Small intestine (tissue), 7 donors: ENCODE data around the gene RAB40C. TPM values are rescaled to one million over a fixed set of nuclear protein-coding genes. Genes with fewer than 3 reads are reported as not detected.
A peak's percentile ranks its signal among the peaks of the same experiment; 100 is the strongest.

Experiments used
- DNase-seq, 2 donors: peaks; one replicate each; pipeline versions ENCODE4 v3.0.0 to v3.0.0-alpha.2; 2013
- FAIRE-seq: peaks from 2 replicates; lab custom pipeline; 2012; peaks lifted over from hg19 to GRCh38; lab: Jason Lieb, UNC
- H3K27ac ChIP-seq, 3 donors: one replicate each; pipeline ENCODE4 v1.5.1; 2013; ENCODE audit warnings: low read length in 2 of 3, mild to moderate bottlenecking in 2 of 3, control low read depth in 1 of 3, inconsistent platforms in 1 of 3, low read depth in 1 of 3, moderate library complexity in 1 of 3
- H3K27me3 ChIP-seq, 3 donors: one replicate each; pipeline ENCODE4 v1.6.1; 2013; ENCODE audit warnings: low read length in 3 of 3, inconsistent platforms in 1 of 3; ENCODE audit not compliant: control insufficient read depth in 3 of 3, insufficient read depth in 3 of 3
- H3K36me3 ChIP-seq, 3 donors: one replicate each; pipeline ENCODE4 v1.6.1; 2013; ENCODE audit warnings: low read length in 3 of 3, inconsistent platforms in 1 of 3, low read depth in 1 of 3, mild to moderate bottlenecking in 1 of 3, moderate library complexity in 1 of 3; ENCODE audit not compliant: control insufficient read depth in 3 of 3, insufficient read depth in 2 of 3
- H3K4me1 ChIP-seq, 3 donors: one replicate each; pipeline ENCODE4 v1.6.1; 2013; ENCODE audit warnings: low read length in 2 of 3, inconsistent platforms in 1 of 3, low read depth in 1 of 3, mild to moderate bottlenecking in 1 of 3, moderate library complexity in 1 of 3; ENCODE audit not compliant: control insufficient read depth in 3 of 3, insufficient read depth in 2 of 3
- H3K4me3 ChIP-seq, 3 donors: one replicate each; pipeline ENCODE4 v1.5.1; 2013; ENCODE audit warnings: low read length in 3 of 3, control low read depth in 1 of 3, inconsistent platforms in 1 of 3, low read depth in 1 of 3, mild to moderate bottlenecking in 1 of 3, moderate library complexity in 1 of 3
- H3K9me3 ChIP-seq, 2 donors: one replicate each; pipeline ENCODE4 v1.6.1; 2013; ENCODE audit warnings: low read depth in 1 of 2, low read length in 1 of 2; ENCODE audit not compliant: control insufficient read depth in 2 of 2, insufficient read depth in 1 of 2
- WGBS, 3 donors: extraction: QIAGEN DNeasy Blood & Tissue Kit; methylation state at CpG; one replicate each; pipeline ENCODE4 v1.1.7; 2013; 5-methylcytosine and 5-hydroxymethylcytosine counted together
- polyA plus RNA-seq, 4 donors: library from polyadenylated mRNA; stranded (reverse) in 3 of 4; unstranded in 1 of 4; fragments of 200-250 nt in 3 of 4; fragments of 120-200 nt in 1 of 4; gene quantifications; one replicate each; pipeline versions ENCODE4 v1.2.1 to v1.2.3, GENCODE V29; 2013
- donor health status: healthy with polysubstance abuse.
- donor health status: control.
- donor health status: control.
- donor health status: Bipolar disorder and iron deficiency.
- donor health status: healthy.

RAB40C gene
- polyA plus RNA-seq, 4 donors, result 28.9 to 49.0 (median 34.6) TPM

DNA sequence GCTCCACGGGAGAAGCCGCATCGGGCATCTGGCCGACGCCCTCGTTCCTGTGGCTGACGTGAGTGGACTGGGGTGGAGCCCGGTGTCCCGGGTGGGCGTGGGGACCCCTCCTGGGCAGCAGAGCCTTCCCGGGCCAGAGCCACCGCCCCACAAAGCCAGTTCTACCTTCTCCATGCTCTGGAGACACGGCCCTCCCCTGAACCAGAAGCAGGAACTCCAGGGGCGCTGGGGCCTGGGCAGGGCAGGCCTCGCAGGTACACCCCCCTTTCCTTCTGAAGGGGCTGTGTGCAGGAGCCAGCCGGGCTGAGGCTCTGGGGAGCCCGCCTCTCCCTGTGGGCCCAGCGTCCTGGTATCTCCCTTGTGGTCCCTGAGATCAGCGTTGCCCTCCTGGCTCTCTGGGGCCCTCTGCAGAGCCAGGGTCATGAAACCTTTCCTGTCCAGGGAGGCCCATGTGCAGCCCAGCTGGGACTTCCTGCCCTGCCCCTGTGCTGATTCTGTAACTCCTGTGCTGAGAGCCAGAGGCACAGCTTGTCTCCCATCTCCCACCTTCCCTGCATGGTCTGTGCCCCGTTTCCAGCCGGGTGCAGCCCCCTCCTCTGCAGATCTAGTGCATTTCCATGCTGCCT is 13.6 kb upstream of the RAB40C start:
- no peak for DNase-seq
- no peaks in the 10 kb centered on the region for H3K9me3 ChIP-seq
- H3K4me3 ChIP-seq, result no peak overlapping the region
- no peaks in the 10 kb centered on the region for H3K27me3 ChIP-seq
- 81 to 86% (median 85%) methylated on average over 20 to 21 of the region's 21 CpGs for WGBS, 3 donors
- no peak overlapping the region for H3K27ac ChIP-seq
- H3K36me3 ChIP-seq, result peaks cover 0 to 78% (median 0%) of the 10 kb centered on the region in 3 donors
- no peaks in the 10 kb centered on the region for H3K4me1 ChIP-seq
- no peak for FAIRE-seq

DNA sequence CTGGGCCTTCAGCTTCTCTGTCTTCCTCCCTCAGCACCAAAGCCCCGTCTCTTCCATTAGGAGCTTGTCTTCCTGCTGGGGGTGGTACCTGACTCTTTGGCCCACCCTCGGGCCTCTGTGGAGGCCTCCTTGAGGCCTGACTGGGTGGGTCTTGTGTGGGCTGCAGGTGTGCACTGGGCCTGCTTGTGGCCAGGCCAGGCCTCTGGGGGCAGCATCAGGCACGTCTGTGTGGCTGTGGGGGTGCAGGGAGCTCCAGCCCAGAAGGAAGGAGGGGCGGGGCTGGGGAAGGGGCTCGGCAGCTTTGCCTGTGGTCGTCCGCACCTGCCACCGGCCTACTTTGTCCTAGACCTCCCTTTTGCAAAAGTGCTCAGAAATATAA is 13.1 kb upstream of the RAB40C start:
- Histone ChIP-seq H3K27me3 (no peaks in the 10 kb centered on the region), H3K4me1 (no peaks in the 10 kb centered on the region), H3K27ac (no peak overlapping the region), H3K4me3 (no peak overlapping the region), H3K9me3 (no peaks in the 10 kb centered on the region), H3K36me3 (peaks cover 0 to 77% (median 0%) of the 10 kb centered on the region in 3 donors)
- DNase-seq, result no peak
- FAIRE-seq, result no peak
- 51 to 71% (median 63%) methylated on average over 8 of the region's 8 CpGs for WGBS, 3 donors

DNA sequence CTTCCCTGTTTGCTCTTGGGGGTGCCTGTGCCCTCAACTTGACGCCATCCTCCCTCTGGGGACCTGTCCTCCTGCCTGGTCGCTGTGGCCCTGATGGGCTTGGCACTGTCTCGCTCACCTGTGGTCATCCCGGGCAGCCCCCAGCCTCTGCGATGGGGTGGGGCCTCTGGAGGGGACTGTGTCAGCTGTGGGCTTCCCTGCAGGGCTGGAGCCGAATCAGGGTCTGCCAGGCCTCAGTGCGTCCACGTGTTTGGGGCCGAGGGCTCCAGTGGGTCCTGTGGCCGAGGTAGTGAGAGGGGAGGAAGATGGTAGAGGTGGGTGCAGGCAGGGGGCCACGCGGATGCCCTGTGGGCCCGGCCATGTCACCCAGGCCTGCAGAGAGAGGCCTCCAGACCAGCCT is 12.1 kb upstream of the RAB40C start:
- Histone ChIP-seq H3K4me1 (no peaks in the 10 kb centered on the region), H3K27me3 (no peaks in the 10 kb centered on the region), H3K27ac (no peak overlapping the region), H3K36me3 (peaks cover 0 to 76% (median 0%) of the 10 kb centered on the region in 3 donors), H3K4me3 (no peak overlapping the region), H3K9me3 (no peaks in the 10 kb centered on the region)
- no peak for FAIRE-seq
- DNase-seq, result no peak
- WGBS, 3 donors, result 94 to 96% (median 95%) methylated on average over 10 to 13 of the region's 13 CpGs

DNA sequence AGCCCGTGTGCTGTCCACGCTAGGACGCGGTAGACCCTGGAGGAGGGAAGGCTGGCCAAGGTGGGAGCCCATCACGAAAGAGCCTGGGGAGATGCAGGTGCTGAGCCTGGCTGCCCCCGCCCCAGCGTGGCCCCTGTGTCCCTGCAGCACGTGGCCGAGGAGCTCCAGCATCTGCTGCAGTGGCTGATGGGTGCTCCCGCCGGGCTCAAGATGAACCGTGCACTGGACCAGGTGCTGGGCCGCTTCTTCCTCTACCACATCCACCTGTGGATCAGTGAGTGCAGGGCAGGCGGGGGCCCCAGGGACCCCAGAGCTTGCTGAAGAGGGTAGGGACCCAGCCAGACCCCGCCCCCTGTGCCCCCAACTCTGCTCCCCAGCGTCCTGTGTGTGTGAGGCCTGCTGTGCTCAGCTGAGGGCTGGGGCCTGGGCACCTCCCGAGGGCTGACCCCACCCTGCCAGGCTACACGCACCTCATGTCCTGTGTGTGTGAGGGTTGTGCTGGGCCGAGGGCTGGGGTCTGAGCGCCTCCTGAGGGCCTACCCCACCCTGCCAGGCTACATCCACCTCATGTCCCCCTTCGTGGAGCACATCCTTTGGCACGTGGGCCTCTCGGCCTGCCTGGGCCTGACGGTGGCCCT is 11.5 kb upstream of the RAB40C start:
- H3K4me1 ChIP-seq, result no peaks in the 10 kb centered on the region
- DNase-seq, result no peak
- peaks cover 0 to 77% (median 0%) of the 10 kb centered on the region in 3 donors for H3K36me3 ChIP-seq
- H3K27ac ChIP-seq, result no peak overlapping the region
- H3K4me3 ChIP-seq, result no peak overlapping the region
- no peaks in the 10 kb centered on the region for H3K9me3 ChIP-seq
- no peak for FAIRE-seq
- WGBS, 3 donors, result 78 to 82% (median 82%) methylated on average over 21 to 24 of the region's 24 CpGs
- H3K27me3 ChIP-seq, result no peaks in the 10 kb centered on the region

DNA sequence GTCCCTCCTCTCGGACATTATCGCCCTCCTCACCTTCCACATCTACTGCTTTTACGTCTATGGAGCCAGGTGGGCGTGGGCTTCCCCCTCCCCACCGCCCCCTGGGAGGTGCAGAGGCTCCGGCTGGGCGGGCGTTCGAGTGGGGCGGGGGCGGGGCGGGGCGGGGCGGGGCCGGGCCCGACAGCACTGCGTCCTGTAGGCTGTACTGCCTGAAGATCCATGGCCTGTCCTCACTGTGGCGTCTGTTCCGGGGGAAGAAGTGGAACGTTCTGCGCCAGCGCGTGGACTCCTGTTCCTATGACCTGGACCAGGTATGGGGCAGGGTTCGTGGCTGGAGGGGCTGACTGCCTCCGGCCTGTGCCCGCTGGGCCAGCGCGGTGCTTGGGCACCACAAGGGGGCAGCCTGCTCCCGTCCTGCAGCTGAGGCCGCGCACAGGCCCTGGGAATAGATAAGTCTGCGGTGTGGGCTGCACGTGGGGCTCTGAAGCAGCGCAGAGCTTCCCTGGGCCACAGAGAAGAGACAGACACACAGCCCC is 10.9 kb upstream of the RAB40C start:
- no peak overlapping the region for H3K4me3 ChIP-seq
- no peaks in the 10 kb centered on the region for H3K9me3 ChIP-seq
- FAIRE-seq (no peak), DNase-seq (peak; percentile 83 to 87)
- H3K4me1 ChIP-seq, result no peaks in the 10 kb centered on the region
- H3K27ac ChIP-seq, result no peak overlapping the region
- peaks cover 0 to 74% (median 0%) of the 10 kb centered on the region in 3 donors for H3K36me3 ChIP-seq
- WGBS, 3 donors, result 9 to 14% (median 11%) methylated on average over 29 to 34 of the region's 34 CpGs
- no peaks in the 10 kb centered on the region for H3K27me3 ChIP-seq

DNA sequence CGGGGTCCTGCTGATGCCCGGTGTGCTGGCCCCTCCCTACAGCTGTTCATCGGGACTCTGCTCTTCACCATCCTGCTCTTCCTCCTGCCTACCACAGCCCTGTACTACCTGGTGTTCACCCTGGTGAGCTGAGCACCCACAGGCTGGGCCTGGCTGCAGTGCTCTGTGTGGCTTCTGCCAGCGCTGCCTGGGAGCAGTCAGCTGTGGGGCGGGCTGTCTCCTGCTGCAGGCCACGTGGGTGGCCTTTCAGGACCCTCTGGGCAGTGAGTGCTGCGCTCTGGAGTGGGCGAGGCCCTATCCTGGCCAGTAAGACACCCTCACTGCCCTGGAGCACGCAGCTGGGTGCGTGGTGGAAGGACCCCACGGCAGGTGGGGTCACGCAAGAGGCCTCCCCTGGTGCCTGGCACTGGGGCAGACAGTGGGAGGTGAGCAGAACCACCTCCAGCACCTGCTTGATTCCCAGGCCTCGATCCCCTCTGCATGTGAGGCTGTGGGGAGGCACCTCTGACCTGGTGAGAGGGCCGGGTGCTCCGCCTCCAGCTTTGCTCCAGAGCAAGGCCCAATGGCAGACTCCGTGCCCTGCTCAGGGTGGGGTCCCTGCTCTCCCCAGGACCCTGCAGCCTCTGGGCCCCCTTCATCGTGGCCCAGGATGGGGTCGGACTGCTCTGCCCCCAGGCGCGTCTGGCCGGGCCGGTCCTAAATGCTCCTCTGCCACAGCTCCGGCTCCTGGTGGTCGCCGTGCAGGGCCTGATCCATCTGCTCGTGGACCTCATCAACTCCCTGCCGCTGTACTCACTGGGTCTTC is 9.5 kb upstream of the RAB40C start:
- Histone ChIP-seq H3K9me3 (no peaks in the 10 kb centered on the region), H3K27ac (no peak overlapping the region), H3K27me3 (peaks cover 0 to 2% (median 0%) of the 10 kb centered on the region in 3 donors), H3K36me3 (peaks cover 0 to 60% (median 0%) of the 10 kb centered on the region in 3 donors), H3K4me1 (no peaks in the 10 kb centered on the region), H3K4me3 (no peak overlapping the region)
- no peak for DNase-seq
- 88 to 94% (median 92%) methylated on average over 19 to 27 of the region's 27 CpGs for WGBS, 3 donors
- FAIRE-seq, result no peak

DNA sequence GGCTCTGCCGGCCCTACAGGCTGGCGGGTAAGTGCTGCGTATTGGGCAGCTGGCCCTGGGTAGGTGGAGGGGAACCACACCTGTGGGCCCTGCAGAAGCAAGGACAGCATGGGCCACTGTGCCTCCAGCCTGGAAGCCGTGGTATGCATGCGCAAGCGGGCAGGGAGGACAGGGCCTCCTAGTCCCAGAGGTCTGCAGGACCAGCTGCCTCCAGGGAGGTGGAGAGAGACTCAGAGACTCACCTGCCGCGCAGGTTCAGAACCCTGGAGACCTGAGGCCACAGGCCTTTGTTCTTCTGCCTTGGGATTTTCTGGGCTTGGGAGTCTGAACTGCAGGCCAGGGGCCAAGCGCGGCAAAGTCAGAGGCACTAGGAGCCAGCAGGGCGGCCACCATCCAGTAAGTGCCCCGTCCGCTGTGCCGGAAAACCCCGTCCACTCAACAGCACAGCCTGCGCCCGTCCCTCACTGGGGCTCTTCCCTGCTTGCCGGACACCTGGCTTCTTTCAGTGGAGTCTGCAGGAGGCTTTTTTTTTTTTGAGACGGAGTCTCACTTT is 8.8 kb upstream of the RAB40C start:
- 94 to 98% (median 97%) methylated on average over 19 of the region's 19 CpGs for WGBS, 3 donors
- no peak overlapping the region for H3K4me3 ChIP-seq
- H3K9me3 ChIP-seq, result no peaks in the 10 kb centered on the region
- FAIRE-seq (no peak), DNase-seq (no peak)
- peaks cover 0 to 53% (median 0%) of the 10 kb centered on the region in 3 donors for H3K36me3 ChIP-seq
- H3K4me1 ChIP-seq, result peaks cover 0 to 2% (median 0%) of the 10 kb centered on the region in 3 donors
- no peak overlapping the region for H3K27ac ChIP-seq
- peaks cover 0 to 6% (median 0%) of the 10 kb centered on the region in 3 donors for H3K27me3 ChIP-seq

DNA sequence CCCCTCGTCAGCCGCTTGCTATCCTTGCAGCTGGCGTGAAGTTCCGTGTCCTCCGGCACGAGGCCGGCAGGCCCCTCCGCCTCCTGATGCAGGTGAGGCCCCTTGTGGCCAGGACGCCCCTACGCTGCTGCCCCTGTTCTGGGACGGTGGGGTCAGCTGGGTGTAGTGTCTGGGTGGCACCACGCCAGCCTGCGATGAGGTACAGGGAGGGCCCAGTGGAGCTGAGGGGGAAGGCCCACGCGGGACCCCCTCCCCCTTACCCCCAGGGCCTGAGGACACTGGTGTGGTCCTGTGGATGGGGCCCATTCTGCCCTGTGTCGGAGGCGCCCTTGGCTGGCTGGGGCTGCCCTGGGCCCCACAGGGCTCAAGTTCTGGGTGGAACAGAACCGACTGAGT is 7.7 kb upstream of the RAB40C start:
- WGBS, 3 donors, result 90 to 96% (median 93%) methylated on average over 16 to 18 of the region's 18 CpGs
- Histone ChIP-seq H3K4me1 (peaks cover 0 to 7% (median 0%) of the 10 kb centered on the region in 3 donors), H3K36me3 (peaks cover 0 to 45% (median 0%) of the 10 kb centered on the region in 3 donors), H3K9me3 (no peaks in the 10 kb centered on the region), H3K27ac (no peak overlapping the region), H3K27me3 (peaks cover 0 to 12% (median 0%) of the 10 kb centered on the region in 3 donors), H3K4me3 (no peak overlapping the region)
- no peak for FAIRE-seq
- no peak for DNase-seq
